Activated T-cell treated with anti-CD3 and anti-CD28 coated beads for 48 hours (primary cell): ENCODE measurements around the gene TMPRSS6.

ENCODE experiments used
- DNase-seq: peaks from one replicate; pipeline ENCODE4 v3.0.0-alpha.2; 2020; ENCODE audit warnings: low read depth

The TMPRSS6 gene

DNA sequence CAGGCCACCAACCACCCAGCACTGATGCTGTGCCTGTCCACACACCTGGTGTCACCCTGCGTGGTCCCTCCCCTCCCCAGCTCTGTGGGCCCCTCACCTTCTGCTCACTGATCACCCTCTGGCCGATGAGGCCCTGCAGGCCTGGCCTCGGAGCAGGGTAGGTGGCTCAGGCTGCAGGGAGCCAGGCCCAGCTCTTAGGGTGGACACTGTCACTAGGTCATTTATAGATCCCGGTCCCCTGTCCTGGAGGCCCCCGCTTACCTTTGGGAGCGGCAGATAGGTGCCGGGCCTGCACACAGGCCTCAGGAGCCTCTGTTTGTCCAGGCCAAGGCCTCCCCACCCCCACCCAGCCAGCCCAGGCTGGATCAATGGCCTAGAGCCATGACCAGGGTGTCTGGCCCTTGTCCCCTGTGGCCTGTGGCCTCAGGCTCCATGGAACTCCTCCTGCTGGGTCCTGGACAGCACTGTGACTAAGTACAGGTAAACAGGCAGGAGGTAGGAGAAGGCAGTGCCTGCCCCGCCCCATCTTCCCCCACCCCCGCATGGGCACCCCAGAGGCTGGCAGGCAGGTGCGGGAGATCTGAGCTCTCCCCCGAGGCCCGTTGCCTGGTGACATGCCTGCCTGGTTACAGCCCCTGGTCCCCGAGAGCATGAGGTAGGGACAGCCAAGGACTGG lies at the start of gene TMPRSS6:
TMPRSS6 (minus strand) TSS at position 472 of the 676 bp plus-strand sequence. CDS start 6,296 bp downstream, outside the sequence.
- no peak for DNase-seq

DNA sequence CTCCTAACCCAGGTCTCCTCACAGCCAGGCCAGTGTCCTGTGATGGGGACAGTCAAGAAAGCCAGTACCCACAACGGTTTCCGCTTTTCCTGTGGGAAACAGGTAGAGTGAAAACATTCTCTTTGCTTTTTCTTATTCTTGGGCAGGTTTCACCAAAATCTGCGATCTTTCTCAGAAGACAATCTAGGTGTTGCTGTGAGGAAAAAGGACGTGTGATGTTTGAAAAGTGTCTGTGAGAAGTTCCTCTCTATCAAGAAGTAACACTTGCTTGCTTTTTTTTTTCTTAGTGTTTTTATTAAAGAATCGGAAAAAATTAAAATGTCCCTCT lies 49.4 kb upstream of the TMPRSS6 start:
- DNase-seq = no peak

- no peak for DNase-seq
Measured at GRCh38 chr22:37157516-37158285, 48.2 kb upstream of the TMPRSS6 start.

- no peak for DNase-seq
Measured at GRCh38 chr22:37156686-37157435, 47.3 kb upstream of the TMPRSS6 start.

DNA sequence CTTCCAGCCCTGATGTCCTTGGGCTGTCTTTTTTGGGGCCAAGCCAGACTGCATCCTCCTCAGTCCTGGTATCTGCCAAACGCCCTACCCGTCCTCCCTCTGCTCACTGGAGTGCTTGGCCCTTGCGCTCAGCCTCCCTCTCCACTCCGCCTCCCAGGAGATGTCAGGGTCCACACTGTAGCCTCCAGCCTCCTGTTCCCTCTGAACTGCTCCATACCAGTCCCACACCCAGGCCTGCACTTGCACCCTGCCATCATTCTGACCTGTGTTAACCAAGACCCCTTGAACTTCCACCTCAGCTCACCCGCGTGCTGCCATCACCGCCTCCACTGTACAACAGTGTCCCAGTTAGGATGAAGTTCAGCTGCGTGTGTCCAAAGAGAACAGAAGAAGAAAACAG lies 46.5 kb upstream of the TMPRSS6 start:
- DNase-seq = no peak

DNA sequence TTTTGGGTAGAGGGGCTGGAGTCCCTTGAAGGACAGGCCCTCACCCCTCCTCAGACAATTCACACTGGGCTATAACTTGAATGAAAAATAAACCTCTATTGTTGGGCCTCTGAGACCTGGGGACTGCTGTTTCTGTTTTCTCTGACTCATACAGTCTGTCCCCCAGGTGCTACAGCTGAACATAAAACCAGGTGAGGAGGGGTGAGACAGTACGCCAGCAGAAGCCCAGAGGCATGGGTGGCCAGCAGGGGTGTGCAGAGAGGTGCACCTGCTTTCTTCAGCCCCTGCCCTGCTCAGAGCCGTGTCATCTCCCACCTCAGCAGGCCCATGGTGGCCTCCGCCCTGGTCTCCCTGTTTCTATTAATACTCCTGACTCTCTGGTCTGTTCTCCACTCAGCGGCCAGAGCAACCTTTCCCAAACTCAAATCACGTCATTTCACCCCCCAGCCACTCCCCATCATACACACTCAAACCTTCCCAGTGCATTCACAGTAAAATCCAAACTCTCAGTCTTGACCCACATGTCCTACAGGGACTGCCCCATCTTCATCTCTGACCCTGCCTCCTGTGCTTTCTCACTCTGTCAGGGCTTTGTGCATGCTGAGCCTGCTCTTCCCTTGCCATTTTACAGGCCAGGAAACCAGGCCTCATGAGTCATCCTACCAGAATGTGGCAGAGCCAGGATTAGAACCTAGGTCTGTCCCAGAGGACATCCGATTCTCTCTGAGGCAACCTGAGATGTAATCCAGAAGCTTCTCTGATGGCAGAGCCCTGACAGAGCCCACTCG lies 45.6 kb upstream of the TMPRSS6 start:
- DNase-seq = no peak

DNA sequence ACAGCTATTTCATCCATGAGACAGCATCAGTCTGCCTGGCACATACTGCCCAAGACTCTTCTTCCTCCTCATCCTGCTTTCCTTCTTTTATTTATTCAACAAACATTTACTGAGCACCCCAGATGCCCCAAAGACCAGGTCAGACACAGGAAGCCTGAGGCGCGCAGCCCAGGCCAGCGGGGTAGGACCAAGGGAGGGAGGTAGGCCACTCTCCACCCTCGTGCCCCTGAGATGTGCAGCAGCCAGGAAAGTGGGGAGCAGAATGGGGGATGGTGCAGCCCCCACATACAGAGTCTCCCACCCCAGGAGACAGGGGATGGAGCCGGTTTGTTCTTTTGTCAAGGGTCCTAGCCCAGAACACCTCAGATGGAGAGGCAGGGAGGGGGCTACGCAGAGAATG lies 44.4 kb upstream of the TMPRSS6 start:
- DNase-seq = no peak

DNA sequence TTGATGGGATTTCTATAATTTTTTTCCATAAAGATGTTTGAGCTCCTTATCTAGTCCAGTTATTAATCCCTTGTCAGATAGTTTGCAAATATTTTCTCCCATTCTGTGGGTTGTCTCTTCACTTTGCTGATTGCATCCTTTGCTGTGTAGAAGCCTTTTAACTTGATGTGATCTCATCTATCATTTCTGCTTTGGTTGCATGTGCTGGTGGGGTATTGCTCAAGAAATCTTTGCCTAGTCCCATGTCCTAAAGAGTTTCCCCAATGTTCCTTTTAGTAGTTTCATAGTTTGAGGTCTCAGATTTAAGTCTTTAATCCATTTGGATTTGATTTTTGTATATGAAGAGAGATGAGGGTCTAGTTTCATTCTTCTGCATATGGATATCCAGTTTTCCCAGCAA lies 41.9 kb upstream of the TMPRSS6 start:
- no peak for DNase-seq

DNA sequence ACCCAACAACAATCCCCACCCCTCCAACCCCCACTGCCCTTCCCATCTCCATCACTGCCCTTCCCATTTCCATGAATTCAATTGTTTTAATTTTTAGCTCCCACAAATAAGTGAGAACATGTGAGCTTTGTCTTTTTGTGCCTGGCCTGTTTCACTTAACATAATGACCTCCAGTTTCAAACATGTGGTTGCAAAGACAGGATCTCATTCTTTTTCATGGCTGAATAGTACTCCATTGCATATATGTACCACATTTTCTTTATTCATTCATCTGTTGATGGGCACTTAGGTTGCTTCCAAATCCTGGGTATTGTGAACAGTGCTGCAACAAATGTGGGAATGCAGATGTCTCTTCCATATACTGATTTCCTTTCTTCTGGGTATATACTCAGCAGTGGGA lies 41.2 kb upstream of the TMPRSS6 start:
- DNase-seq = no peak

DNA sequence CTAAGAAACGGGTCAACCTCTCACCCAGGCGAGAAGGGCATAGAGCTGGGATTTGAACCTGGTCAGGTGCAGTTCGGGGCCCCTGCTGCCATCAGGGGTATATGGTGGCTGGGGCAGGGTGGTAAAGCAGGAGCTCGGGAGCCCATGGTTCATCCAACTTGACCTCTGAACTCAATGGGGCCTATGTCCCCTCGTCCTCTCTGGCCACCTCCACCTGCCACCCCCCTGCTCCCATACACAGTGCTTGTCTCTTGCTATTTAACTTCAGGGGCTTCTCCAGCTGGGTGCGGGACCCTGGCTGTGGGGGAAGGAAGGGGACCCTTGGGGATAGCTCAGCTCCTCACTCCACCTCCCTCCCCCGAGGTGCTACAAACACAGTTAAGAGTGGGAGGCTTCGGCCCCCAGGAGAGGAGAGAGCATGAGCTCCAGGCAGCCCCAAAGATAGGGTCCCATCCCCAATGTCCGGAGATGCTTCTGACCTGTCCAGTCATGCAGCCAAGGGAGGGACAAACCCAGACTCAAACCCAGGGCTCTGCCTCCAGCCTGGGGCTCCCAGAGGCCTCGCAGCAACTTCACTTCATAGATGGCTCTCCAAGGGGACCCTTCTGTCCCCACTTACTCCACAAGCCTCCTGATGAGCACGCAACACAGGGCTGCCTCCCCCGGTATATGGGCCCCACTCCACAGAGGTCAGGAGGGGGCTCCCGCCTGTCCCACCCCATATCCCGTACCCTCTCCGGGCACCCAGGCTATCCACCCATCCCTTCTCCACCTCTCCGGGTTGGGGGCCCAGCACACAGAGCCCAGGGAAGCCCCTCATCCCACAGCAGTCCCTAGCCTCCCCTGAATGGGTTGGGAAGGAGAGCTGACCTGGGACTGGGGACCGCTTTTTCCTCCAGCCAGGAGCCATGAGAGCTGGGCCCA lies 39.5 kb upstream of the TMPRSS6 start:
- no peak for DNase-seq

GRCh38 chr22:37148031-37148651 lies 38.6 kb upstream of the TMPRSS6 start:
- DNase-seq = no peak

- DNase-seq = no peak
Measured at GRCh38 chr22:37147186-37147990, 37.9 kb upstream of the TMPRSS6 start.

- no peak for DNase-seq
Measured at GRCh38 chr22:37146507-37147180, 37.1 kb upstream of the TMPRSS6 start.

GRCh38 chr22:37146051-37146385 lies 36.5 kb upstream of the TMPRSS6 start:
- no peak for DNase-seq

DNA sequence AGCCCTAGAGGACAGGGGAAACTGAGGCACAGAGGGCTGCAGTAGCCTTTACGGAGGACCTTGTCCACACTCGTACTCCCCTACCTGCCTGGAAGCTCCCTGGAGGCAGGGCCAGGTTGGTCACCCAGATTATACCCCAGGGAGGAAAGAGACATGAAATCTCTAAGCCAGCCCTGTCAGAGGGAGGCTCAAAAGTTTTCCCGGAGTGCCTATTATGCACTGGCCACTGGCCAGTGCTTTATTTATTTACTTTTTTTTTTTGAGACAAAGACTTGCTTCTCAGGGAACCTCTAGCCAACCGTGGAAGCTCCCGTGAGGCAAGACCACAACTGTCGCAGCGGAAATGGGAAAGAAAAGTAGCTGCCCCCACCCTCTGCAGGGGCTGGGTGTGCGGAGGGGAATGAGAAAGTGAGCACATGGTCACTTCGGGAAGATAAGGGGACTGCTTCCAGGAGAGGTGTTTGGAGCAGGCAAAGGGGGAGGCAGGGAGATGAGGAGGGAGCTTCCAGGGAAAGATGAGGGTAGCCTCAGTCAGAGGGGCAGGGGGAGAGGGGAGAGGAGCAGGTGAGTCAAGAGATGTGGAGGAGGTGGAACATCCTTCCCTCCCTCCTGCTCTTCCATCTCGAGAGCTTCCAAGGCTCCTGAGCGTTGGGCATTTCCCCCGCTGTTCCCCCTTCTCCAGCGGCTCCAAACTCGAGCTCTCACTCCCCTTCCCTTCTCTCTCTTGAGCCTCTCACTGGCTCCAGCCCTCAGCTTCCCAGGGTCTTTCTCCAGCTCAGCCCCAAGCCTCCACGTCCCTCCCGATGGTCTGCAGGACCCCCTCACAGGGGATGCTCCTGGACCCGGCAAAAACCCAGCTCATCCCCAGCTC lies 35.9 kb upstream of the TMPRSS6 start:
- no peak for DNase-seq

DNA sequence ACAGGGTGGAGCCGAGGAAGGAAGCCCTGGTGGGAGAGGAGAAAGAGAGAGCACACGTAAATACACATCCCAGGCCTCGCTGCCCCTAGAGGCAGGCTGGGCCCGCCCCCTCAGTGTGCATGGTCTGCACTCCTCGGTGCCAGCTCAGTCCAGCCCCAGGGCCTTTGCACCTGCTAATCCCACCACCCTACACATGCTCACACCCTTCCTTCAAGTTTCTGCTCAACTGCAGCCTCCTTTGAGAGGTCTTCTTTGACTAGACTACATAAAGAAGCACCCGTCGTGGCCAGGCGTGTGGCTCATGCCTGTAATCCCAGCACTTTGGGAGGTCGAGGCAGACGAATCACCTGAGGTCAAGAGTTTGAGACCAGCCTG lies 34.7 kb upstream of the TMPRSS6 start:
- DNase-seq = no peak

- DNase-seq = no peak
Measured at GRCh38 chr22:37141971-37142370, 32.5 kb upstream of the TMPRSS6 start.

DNA sequence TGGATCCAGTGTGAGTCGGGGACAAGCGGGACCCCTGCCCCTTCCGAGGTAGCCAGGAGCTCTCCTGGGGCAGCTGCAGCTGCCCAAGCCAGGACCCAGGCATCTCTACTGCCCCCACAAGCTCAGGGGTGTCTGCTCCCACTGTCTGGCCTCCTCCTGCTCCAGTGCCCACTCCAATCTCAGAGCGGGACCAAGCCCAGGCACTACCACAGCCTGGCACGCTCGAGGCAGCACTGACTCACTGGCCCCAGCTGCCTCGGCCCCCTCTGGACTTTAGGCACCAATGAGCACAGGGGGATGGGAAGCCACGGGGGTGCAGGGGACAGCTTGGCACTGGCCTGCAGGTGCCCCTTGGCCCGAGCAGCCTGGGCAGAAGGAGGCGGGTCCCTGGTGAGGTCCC lies 32.0 kb upstream of the TMPRSS6 start:
- DNase-seq = no peak
